GM18511 (cell line): ENCODE data around the gene SLC39A11.
"Not testable (repeated sequence)": the region's sequence is repeated elsewhere in the genome, so short reads cannot be mapped to it uniquely, and the experiment has no call there.

Experiments used
- ATAC-seq: cut with Tn5 transposase; IDR thresholded peaks from one replicate; pipeline ENCODE4 v1.9.1; 2021; ENCODE audit warnings: mild to moderate bottlenecking, moderate library complexity; ENCODE audit not compliant: unreplicated experiment

SLC39A11 gene

DNA sequence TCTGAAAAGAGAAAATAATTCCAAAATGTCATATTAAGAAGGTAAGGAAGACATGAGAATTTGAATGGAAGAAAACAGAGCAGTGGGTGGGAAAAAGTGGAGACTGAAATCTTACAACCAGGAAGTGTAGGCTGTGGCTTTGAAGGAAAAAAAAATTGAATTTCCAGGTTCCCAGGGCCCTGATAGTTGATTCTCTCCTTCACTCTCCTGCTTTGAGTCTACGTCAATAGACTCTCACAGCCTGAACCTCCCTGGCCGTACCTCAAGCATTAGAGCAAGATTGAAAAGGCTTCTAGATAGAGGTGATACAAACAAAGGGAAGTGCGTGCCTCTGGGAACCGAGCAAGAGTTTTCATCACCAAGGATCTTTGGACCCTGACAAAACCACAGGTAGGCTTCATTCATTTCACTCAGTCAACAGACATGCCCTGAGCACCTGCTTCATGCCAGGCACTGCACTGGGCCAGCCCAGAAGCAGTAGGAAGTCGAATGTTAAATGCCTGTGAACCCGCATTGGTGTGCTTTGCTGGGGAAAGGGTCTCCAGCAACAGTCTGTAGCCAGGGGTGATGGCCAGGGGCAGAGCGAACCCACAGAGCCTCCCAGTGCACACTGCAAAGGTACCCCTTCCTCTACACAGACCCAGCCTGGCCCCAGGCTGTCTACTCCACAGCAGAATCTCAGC, 163.9 kb downstream of the SLC39A11 start:
- ATAC-seq: no peak

DNA sequence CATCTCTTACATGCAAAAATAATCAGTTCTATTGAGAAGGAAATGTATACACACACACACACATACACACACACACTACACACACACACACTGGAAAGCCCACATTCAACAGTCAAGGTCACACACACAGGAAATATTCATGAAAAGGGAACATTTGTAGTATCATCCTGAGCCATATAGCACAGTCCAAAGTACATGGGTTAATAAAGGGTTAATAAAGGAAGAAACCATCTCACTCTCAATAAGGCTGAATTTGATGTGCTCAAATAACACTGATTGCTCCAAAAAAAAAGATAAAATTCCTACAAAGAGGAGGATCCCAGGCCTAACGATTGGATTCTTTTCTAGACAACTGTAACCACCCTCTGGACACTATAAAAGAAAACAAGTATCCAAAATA, 164.7 kb downstream of the SLC39A11 start:
- no peak for ATAC-seq

DNA sequence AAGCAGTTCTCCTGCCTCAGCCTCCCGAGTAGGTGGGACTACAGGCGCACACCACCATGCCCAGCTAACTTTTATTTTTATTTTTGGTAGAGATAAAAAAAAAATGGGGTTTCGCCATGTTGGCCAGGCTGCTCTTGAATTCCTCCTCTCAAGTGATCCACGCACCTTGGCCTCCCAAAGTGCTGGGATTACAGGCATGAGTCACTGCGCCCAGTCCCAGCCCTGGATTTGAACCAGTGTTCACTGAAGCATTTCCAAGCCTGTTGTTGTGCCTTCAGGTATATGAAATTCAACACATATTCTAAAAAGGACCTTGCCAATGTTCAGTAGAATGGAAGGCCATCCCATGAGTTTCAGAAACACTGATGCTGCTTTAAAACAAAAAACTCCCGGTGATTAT, 165.3 kb downstream of the SLC39A11 start:
- ATAC-seq: no peak

DNA sequence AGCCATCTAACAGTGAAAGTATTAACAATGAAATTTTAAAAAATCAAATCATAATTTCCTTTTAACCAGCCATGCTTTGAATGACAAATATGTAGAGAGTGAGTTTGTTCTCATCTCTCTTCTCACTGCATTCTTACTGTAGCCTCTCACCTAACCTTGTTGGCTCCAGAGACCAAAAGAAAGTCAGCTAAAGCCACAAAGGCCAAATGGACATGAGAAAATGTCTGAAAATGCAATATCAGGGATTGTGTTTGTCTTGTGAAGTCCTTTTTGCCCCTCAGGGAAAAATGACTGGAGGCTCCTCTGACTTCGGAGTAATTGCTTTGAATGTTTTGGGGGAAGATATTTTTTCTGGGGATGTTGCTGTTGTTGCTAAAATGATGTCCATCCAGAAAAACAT, 166.3 kb downstream of the SLC39A11 start:
- ATAC-seq: no peak

DNA sequence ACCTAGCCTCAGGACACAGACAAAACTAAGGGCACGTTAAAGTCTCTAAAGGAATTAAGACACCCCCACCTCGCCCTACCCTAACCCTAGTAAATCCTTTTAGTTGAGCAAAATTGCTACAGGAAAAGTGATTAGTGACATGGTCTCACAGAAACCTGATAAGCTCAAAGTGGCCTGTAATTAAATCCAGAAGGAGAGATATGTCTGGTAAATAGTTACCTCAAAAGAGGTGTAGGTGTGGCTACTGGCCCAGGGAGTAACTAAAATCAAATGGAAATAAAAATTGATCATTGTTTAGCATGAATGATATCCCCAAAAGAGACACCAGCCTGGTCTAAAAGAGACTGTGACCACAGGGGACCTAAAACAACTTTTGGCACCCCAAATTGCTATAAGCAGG, 168.3 kb downstream of the SLC39A11 start:
- ATAC-seq: no peak

DNA sequence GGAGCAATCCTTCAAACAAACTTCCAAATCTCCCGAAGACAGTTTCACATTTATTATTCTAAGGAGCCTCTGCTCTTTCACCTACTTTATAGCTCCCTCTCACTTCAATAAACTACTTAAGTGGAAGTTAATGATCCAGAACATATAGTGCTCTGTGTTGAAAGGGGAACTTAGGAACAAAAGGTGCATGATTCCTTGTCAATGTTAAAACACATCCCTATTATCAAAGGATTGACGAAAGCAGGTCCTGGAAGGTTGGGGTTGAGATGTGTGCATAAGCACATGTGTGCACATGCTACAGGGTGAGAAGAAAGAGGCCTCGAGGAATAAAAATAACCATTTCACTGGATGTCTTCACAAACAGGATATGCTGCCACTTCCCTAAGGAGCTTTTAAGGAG, 170.3 kb downstream of the SLC39A11 start:
- ATAC-seq: no peak

DNA sequence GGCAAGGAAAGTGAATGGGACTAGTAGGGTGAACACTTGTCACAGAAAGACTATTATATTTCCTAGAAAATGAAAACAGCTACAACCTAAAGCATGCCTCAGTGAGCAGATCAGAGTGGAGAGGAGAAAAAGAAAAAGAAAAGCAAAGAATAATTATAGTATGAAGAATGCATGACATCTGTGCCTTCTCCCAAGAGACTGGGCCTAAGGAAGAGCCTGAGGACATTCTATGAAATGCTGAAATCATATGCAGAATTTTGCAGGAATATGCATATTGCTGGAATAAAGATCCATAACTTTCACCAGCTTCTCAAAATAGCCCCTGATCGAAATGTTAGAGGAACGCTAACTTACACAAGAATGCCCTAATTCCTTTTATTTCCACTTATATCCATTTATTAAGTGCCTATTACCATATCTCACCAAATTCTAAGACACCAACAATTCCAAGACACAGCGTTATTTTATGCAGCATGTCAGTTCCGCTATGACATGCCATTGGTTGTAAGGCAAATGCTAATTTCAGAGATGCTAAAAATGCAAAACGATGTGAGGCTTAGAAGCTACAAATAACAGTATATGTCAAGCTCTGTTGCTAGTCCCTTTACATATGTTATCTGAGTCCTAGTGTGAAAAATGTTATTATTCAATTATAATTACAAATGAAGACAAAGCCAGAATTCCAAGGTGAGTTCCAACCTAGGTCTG, 171.0 kb downstream of the SLC39A11 start:
- ATAC-seq: no peak

- ATAC-seq: no peak
Observed at GRCh38 chr17:72920513-72920912, 172.0 kb downstream of the SLC39A11 start.

DNA sequence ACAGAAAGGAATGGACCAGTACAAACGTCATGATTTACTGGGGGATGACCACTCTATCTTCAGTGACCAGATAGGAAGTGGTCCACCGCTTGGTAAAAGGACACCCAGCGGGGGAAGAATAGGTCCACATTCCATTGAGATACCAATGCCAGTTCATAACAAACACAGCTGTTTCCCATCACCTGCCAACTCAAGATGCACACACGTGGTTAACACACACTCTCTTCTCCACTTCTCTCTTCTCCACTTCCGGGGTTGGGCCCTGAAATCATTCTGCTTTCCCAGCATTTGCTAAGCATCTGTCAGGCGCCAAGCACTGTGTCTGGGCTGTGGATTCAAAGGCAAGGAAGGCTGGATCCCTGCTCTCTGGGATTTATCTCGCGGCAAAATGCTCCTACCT, 175.5 kb downstream of the SLC39A11 start:
- ATAC-seq: no peak

GRCh38 chr17:72915625-72916081, 176.8 kb downstream of the SLC39A11 start:
- no peak for ATAC-seq

- no peak for ATAC-seq
Observed at GRCh38 chr17:72913142-72913682, 179.3 kb downstream of the SLC39A11 start.

DNA sequence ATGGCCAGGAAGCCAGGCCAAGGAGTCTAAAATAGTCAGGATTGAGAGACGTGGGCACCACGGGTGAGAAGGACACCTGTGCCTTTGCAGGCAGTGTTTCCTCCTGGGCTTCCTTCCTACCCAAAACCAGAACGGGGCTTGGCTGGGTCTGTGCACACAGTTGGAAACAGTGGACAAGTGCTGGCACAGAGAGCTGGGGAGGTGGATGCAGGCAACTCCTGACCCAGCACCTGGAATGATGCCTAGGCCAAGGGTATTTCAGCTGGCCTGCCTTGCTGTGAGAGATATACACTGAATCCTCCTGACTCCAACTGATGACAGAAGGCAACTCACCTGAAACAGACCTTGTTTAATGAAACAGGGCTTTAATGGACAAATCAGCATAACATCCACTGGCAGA, 186.2 kb downstream of the SLC39A11 start:
- no peak for ATAC-seq

GRCh38 chr17:72903522-72903921, 189.0 kb downstream of the SLC39A11 start:
- no peak for ATAC-seq

DNA sequence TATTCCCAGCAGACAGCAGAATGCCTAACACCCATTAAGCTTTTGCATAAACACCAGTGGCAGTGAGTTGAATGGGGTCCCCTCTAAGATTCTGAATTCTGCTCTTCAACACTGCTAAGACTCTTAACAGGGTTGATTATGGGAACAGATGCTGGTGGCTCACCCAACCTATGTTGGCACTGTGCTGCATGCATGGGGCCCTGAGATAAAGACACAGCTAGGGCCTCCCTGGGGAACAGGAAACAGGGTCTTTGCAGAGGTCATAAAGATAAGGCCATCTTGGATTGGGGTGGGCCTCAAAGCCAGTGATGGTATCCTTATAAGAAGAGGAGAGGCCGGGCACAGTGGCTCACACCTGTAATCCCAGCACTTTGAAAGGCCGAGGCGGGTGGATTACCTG, 190.8 kb downstream of the SLC39A11 start:
- ATAC-seq: no peak

GRCh38 chr17:72901083-72901482, 191.4 kb downstream of the SLC39A11 start:
- no peak for ATAC-seq

- ATAC-seq: no peak
Observed at GRCh38 chr17:72900654-72900971, 191.9 kb downstream of the SLC39A11 start.

DNA sequence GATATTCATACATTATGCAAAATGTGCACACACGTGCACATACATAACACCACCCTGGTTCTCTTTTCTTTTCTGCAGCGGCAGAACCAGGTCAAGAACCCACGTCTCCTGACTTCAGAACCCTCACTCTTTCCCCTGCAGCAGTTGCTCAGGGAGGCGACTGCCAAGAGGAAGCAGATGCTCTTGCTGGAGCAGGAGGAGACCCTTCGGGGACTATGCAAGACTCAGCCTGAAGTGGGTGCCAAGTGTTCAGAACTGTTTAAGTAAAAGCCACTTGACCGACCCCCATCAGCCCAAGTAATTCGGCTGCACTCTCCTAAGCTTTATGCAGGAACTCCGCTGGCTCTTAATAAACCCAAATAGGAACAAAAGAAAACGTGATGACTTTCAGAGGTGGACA, 193.8 kb downstream of the SLC39A11 start:
- ATAC-seq: no peak

DNA sequence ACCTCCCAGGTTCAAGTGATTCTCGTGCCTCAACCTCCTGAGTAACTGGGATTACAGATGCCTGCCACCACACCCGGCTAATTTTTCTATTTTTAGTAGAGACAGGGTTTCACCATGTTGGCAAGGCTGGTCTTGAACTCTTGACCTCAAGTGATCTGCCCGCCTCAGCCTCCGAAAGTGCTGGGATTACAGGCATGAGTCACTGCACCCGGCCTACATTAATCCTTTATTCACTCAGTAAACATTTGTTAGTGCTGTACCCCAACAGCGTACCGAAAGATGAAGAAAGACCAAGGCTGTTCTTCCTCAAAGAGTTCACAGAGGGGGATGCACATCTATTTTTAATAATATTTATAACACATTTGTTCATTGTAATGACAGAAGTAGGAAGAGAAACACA, 196.2 kb downstream of the SLC39A11 start:
- not testable (repeated sequence) for ATAC-seq

- ATAC-seq: no peak
Observed at GRCh38 chr17:72891627-72892026, 200.9 kb downstream of the SLC39A11 start.

GRCh38 chr17:72890711-72891110, 201.8 kb downstream of the SLC39A11 start:
- no peak for ATAC-seq

GRCh38 chr17:72887917-72888316, 204.6 kb downstream of the SLC39A11 start:
- no peak for ATAC-seq

DNA sequence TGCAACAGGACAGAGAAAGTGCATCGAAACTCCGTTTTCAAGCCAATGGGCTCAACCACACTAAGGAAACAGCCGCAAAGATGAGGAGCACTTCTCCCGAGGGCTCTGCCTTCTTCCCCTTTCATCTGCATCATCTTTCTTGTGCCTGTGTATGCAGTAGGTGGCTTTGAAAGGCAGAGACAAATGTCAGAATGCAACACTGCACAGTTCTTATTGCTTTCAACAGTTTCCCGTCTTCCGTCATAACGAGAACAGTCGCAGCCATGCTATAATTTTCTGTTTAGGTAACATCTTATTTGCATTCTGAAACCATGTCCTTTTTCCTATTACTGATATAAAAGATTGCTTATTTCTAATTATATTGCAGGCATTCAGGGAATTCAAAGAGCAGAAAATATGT, 205.2 kb downstream of the SLC39A11 start:
- no peak for ATAC-seq
